Measurements from ENCODE around the gene GIMAP1.
A peak's percentile ranks its signal among the peaks of the same experiment; 100 is the strongest.

GIMAP1 gene

DNA sequence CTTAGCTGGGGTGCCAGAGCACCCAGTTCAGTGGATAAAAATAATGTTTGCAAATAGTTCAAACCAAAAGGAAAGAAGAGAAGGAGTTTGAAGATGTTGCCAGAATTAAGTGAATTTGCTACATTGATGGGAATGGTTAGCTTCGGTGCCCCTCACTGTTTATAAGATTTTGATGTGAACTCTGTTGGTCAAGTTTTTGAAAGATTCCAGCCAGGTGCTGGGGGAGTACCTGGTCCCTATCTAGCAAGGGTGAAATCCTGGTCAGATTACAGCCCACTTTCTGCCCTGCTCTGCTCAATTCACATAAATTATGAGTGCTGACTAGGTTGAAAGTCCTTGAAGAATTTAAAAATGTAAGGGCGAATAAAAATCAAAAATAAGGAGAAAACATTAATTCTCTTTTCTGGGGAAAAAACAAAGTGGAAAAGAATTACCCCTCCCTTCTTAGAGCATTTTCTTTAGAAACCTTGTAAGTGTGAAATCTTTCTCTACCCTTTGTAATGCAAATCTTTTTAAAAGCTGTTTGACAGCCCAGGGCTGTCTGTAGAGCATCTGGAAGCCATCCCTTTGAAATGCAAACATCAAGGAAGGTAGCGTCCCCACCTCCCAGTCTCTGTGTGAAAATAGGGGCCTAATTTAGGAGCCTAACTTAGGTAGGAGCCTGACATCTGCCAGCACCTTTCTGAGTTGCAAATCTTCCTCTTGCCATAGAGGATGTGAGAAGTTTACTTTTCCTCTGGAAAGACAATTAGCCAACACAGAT, 19.4 kb downstream of the GIMAP1 start:
- no peak for ATAC-seq
- H3K27me3 Mint-ChIP-seq: peaks cover 39% of the 10 kb centered on the region
- peaks cover 12% of the 10 kb centered on the region for H3K4me1 Mint-ChIP-seq
- peaks cover 2% of the 10 kb centered on the region for H3K9me3 Mint-ChIP-seq
- no peaks in the 10 kb centered on the region for H3K36me3 Mint-ChIP-seq
- H3K4me3 Mint-ChIP-seq: no peak overlapping the region
- H3K27ac Mint-ChIP-seq: no peak overlapping the region

DNA sequence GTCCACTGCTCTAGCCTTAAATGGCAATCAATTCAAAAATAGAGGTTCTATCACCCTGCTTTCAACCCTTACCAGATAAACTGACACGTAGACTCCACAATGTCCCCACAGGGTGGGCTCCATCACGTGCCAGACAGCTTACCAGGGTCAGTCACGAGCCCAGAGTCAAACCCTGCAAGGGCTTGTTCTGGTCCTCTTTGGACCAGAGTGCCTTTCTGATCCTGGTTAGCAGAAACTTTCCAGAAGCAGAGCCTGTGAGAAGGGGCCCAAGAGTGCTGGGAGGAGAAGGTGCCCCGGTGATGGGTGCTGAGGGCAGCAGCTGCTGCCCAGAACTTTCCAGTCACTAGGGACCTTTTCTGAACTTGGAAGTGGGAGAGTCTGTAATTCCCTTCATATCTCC, 20.5 kb downstream of the GIMAP1 start:
- no peak for ATAC-seq
- no peaks in the 10 kb centered on the region for H3K36me3 Mint-ChIP-seq
- H3K27ac Mint-ChIP-seq: peak overlapping the region; percentile 65
- peaks cover 2% of the 10 kb centered on the region for H3K9me3 Mint-ChIP-seq
- H3K4me3 Mint-ChIP-seq: peak overlapping the region; percentile 75
- peaks cover 12% of the 10 kb centered on the region for H3K4me1 Mint-ChIP-seq
- peaks cover 48% of the 10 kb centered on the region for H3K27me3 Mint-ChIP-seq

- peak within 1 kb of the TSS; percentile 65 for H3K27ac Mint-ChIP-seq
- H3K27me3 Mint-ChIP-seq: peaks cover 49% of the 10 kb centered on the region
- peak; percentile 44 for ATAC-seq
- peak within 1 kb of the TSS; percentile 75 for H3K4me3 Mint-ChIP-seq
- peaks cover 12% of the 10 kb centered on the region for H3K4me1 Mint-ChIP-seq
- H3K9me3 Mint-ChIP-seq: peaks cover 2% of the 10 kb centered on the region
- peaks cover 6% of the 10 kb centered on the region for H3K36me3 Mint-ChIP-seq
These were observed 21.0 kb downstream of the GIMAP1 start, which contains the start of gene GIMAP5 for GRCh38 chr7:150737265-150738055. Gene GIMAP5, plus strand, starts transcription at chr7:150737418. Its CDS starts 3,467 bp downstream, at chr7:150740885.

DNA sequence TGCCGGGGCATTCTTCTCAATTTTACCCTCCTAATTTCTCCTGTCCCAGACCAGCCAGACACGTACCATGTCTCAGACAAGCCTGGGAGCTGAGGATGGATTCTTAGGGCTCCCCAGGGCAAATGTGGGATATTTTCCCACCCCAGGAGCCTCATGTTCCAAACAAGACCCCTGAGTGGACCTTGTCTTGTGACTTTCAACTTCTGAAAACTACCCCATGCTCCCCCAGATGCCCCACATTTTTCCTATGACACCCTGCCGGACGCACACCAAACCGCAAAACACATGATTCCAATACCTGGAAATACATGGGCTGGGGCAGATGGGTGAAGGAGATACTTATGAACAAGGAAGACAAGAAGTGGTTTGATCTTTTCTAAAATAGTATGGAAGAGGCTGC, 21.7 kb downstream of the GIMAP1 start:
- H3K4me3 Mint-ChIP-seq: no peak overlapping the region
- H3K27me3 Mint-ChIP-seq: peaks cover 48% of the 10 kb centered on the region

DNA sequence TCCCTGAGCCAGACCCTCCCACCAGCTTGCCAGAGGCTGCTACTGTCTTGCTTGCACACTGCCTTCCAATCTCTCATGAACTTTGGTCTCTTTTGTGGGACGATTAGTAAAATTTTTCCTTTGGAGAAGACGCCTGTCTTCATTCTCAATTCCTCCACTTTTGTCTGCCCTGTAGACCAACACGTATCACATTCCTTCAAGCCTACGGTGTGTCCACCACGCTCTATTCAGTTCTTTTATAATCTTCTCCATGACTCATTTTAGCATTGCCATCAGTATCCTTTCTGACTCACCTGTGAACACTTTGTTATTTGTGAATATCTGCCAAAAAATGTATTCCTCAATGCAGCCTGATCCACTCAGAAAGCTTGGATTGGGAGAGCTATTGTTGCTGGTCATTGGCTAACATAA, 22.2 kb downstream of the GIMAP1 start:
- peaks cover 2% of the 10 kb centered on the region for H3K9me3 Mint-ChIP-seq
- no peak overlapping the region for H3K4me3 Mint-ChIP-seq
- peaks cover 12% of the 10 kb centered on the region for H3K4me1 Mint-ChIP-seq
- no peak for ATAC-seq
- H3K27me3 Mint-ChIP-seq: peaks cover 48% of the 10 kb centered on the region
- peaks cover 7% of the 10 kb centered on the region for H3K36me3 Mint-ChIP-seq
- no peak overlapping the region for H3K27ac Mint-ChIP-seq

More for the DNA sequence above, 21.7 kb downstream of the GIMAP1 start:
- no peak for ATAC-seq
- no peak overlapping the region for H3K27ac Mint-ChIP-seq
- peaks cover 7% of the 10 kb centered on the region for H3K36me3 Mint-ChIP-seq
- H3K9me3 Mint-ChIP-seq: peaks cover 2% of the 10 kb centered on the region
- peaks cover 12% of the 10 kb centered on the region for H3K4me1 Mint-ChIP-seq

GRCh38 chr7:150739033-150739432, 22.6 kb downstream of the GIMAP1 start:
- Mint-ChIP-seq H3K36me3 (peaks cover 7% of the 10 kb centered on the region), H3K27ac (no peak overlapping the region), H3K27me3 (peaks cover 48% of the 10 kb centered on the region), H3K9me3 (peaks cover 2% of the 10 kb centered on the region), H3K4me3 (no peak overlapping the region), H3K4me1 (peaks cover 12% of the 10 kb centered on the region)
- no peak for ATAC-seq

GRCh38 chr7:150740053-150740452, 23.6 kb downstream of the GIMAP1 start:
- Mint-ChIP-seq H3K4me1 (peaks cover 12% of the 10 kb centered on the region), H3K9me3 (peaks cover 2% of the 10 kb centered on the region), H3K4me3 (no peak overlapping the region), H3K36me3 (peaks cover 7% of the 10 kb centered on the region), H3K27ac (no peak overlapping the region), H3K27me3 (peaks cover 59% of the 10 kb centered on the region)
- ATAC-seq: no peak

GRCh38 chr7:150742286-150742968, 26.0 kb downstream of the GIMAP1 start:
- H3K27me3 Mint-ChIP-seq: peaks cover 72% of the 10 kb centered on the region
- peaks cover 7% of the 10 kb centered on the region for H3K36me3 Mint-ChIP-seq
- peaks cover 2% of the 10 kb centered on the region for H3K9me3 Mint-ChIP-seq
- H3K4me3 Mint-ChIP-seq: no peak overlapping the region
- peaks cover 6% of the 10 kb centered on the region for H3K4me1 Mint-ChIP-seq
- no peak overlapping the region for H3K27ac Mint-ChIP-seq
- ATAC-seq: no peak

DNA sequence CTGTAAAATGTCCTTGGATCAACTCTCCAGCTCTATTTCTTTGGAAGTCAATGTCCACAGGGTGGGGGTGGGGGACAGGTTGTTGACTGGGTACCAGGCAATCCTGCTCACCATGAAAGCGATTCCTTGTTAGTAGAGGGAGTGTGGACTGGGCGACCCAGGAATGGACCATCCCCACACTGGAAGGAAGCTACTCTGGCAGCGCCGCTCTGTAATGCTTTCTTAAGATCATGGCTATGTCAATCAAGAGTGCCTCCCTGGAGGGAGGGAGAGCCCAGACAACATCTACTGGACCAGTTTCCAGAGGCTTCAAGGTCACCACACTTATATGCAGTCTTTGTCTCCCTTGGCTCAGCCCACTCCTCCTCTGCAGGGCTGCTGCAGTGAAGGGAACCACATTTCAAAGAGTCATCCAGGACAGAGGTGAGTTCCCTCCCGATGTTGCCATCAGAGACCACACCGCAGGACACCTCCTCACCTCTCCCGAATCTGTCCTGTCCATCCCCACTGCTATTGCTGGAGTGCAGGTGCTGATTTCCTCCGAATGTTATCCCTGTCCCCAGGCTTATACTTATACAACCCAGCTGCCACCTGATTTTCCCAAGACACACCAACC, 27.7 kb downstream of the GIMAP1 start:
- Mint-ChIP-seq H3K27me3 (peaks cover 63% of the 10 kb centered on the region), H3K4me1 (no peaks in the 10 kb centered on the region), H3K36me3 (peaks cover 7% of the 10 kb centered on the region), H3K9me3 (peaks cover 2% of the 10 kb centered on the region), H3K27ac (no peak overlapping the region), H3K4me3 (no peak overlapping the region)
- ATAC-seq: no peak

GRCh38 chr7:150745086-150745485, 28.7 kb downstream of the GIMAP1 start:
- Mint-ChIP-seq H3K4me1 (no peaks in the 10 kb centered on the region), H3K36me3 (peaks cover 7% of the 10 kb centered on the region)
- peak; percentile 14 for ATAC-seq

DNA sequence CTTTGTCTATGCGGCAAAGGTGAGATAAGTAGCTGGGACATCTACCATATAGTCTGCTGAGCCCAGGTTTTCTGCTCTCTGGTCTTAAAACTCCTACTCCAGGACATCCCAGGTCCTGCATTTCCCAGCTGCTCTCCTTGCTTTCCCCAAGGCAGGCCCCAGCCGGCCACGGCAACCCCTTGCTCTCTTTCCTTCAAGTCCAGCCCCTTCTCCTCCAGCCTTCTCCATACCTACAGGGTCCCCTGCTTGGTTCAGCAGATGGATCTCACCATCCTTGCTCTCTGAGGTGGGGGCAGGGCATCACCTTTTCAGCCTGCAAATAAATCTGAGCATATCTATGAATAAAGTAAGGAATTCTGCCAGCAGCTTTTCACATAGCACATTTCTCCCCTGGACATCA, 29.5 kb downstream of the GIMAP1 start:
- Mint-ChIP-seq H3K27ac (no peak overlapping the region), H3K27me3 (peaks cover 59% of the 10 kb centered on the region), H3K36me3 (peaks cover 7% of the 10 kb centered on the region), H3K4me1 (no peaks in the 10 kb centered on the region), H3K9me3 (no peaks in the 10 kb centered on the region), H3K4me3 (no peak overlapping the region)
- no peak for ATAC-seq

More at GRCh38 chr7:150745086-150745485, 28.7 kb downstream of the GIMAP1 start:
- no peak overlapping the region for H3K4me3 Mint-ChIP-seq
- no peak overlapping the region for H3K27ac Mint-ChIP-seq
- H3K9me3 Mint-ChIP-seq: peaks cover 2% of the 10 kb centered on the region
- H3K27me3 Mint-ChIP-seq: peaks cover 58% of the 10 kb centered on the region

DNA sequence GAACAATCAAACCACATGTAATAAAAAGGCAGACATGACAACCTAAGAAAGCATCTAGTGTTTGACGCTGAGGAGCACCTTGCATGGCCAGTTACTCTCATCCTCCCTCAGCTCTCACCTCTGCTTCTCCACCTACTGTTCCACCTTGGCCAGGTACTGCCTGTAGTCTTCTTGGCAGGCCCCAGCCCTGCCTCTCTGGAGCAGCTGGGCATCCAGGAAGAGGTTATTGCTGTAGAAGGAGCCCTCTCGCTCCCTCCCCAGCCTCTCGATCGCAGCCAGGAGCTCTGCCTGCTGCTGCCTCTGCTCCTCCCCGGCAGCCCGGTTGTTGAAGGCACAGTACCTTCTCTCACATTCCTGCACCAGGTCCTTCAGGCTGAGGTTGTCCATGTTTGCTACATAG, 30.5 kb downstream of the GIMAP1 start:
- ATAC-seq: no peak

GRCh38 chr7:150748376-150748775, 32.0 kb downstream of the GIMAP1 start:
- Mint-ChIP-seq H3K9me3 (no peaks in the 10 kb centered on the region), H3K4me1 (no peaks in the 10 kb centered on the region), H3K36me3 (no peaks in the 10 kb centered on the region), H3K27me3 (peaks cover 48% of the 10 kb centered on the region), H3K27ac (no peak overlapping the region), H3K4me3 (no peak overlapping the region)
- no peak for ATAC-seq

More for the DNA sequence above, 30.5 kb downstream of the GIMAP1 start:
- H3K27me3 Mint-ChIP-seq: peaks cover 50% of the 10 kb centered on the region
- no peaks in the 10 kb centered on the region for H3K9me3 Mint-ChIP-seq
- H3K27ac Mint-ChIP-seq: no peak overlapping the region
- H3K4me1 Mint-ChIP-seq: no peaks in the 10 kb centered on the region
- H3K4me3 Mint-ChIP-seq: no peak overlapping the region
- peaks cover 6% of the 10 kb centered on the region for H3K36me3 Mint-ChIP-seq

GRCh38 chr7:150751702-150752101, 35.3 kb downstream of the GIMAP1 start:
- ATAC-seq: no peak
- H3K36me3 Mint-ChIP-seq: no peaks in the 10 kb centered on the region
- peaks cover 21% of the 10 kb centered on the region for H3K4me1 Mint-ChIP-seq
- H3K27me3 Mint-ChIP-seq: peaks cover 30% of the 10 kb centered on the region
- no peak overlapping the region for H3K27ac Mint-ChIP-seq
- no peak overlapping the region for H3K4me3 Mint-ChIP-seq
- H3K9me3 Mint-ChIP-seq: no peaks in the 10 kb centered on the region

DNA sequence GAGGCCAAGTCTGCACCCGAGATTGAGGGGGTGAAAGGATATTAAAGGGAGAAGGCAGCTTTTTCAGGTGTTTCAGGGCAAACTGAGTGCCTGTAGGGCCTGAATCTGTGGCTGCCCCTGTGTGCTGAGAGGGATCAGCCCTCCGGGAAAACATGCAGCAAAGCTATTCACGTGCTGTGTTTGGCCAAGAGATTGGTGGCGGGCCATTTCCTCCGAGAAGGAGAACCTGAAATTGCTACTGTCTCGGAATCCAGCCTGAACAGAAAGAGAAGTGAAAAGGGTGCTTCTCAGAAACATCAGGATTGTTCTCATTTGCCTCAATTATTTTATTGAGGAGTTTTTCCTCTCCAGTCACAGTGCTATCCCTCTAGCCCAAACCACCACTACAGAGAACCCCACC, 36.8 kb downstream of the GIMAP1 start:
- H3K9me3 Mint-ChIP-seq: no peaks in the 10 kb centered on the region
- no peak overlapping the region for H3K27ac Mint-ChIP-seq
- no peaks in the 10 kb centered on the region for H3K36me3 Mint-ChIP-seq
- no peak overlapping the region for H3K4me3 Mint-ChIP-seq
- H3K4me1 Mint-ChIP-seq: peaks cover 21% of the 10 kb centered on the region
- H3K27me3 Mint-ChIP-seq: peaks cover 23% of the 10 kb centered on the region
- no peak for ATAC-seq

Data from stimulated activated memory B cell treated with anti-CD40 and anti-IgM and Interleukin-4, amounts not matched to agents 10 μg/mL and 1 μg/mL and 100 μg/mL, for 72 hours (primary cell).